NCI-H446 (cell line): ENCODE results near the gene CEP85L.

ENCODE experiments used
- DNase-seq, 2 experiments: peaks; one replicate each; lab custom pipeline; 2025; lab: John Stamatoyannopoulos, UW

The CEP85L gene

GRCh38 chr6:118542184-118542952, 109.0 kb downstream of the CEP85L start:
- no peak for DNase-seq

DNA sequence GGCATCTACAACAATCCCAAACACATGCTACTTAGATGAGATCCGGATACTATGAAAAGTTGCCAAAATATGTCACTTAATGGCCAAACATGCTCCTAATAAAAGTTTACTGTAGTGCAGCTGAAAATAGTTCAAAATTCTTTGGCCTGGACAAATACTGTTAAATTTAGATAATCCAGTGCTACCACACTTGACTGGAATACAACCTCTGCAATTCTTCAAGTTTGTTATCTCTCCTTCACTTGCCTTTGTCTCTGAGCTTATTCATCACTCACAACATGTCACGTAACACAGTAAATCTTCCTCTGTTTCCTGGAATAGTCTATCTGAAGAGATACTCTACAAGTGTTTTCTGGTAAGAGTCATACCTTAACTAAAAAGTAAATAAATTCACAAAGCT, 113.8 kb downstream of the CEP85L start:
- no peak for DNase-seq

GRCh38 chr6:118536478-118536877, 114.9 kb downstream of the CEP85L start:
- no peak for DNase-seq

GRCh38 chr6:118535176-118535844, 116.1 kb downstream of the CEP85L start:
- no peak for DNase-seq

DNA sequence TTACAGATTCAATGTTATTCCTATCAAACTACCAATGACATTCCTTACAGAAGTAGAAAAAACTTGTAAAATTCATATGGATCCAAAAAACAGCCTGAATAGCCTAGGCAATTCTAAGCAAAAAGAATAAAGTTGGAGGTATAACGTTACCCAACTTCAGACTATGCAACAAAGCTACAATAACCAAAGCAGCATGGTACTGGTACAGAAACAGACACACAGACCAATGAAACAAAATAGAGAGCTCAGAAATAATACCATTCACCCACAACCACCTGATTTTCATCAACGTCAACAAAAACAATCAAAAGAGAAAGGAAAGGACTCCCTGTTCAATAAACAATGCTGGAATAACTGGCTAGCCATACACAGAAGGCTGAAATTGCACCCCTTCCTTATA, 120.4 kb downstream of the CEP85L start:
- DNase-seq: no peak

GRCh38 chr6:118529756-118530155, 121.6 kb downstream of the CEP85L start:
- no peak for DNase-seq

DNA sequence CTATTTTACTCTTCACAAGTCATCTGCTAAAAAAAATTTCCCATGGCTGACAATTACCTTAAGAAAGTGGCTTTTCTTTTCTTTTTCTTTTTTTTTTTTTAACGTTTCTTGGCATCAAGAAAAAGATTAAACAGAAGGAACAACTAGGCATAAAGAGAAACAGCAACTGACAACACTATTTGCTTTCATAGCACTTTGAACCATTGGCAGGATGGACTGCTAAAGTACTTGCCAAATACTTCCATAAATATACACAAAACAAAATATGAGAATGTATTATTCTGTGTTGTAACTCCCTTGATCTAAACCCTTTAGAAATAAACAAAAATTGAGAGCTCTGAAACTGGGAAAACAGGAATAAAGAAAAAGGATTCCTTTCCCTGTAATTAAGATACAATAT, 123.3 kb downstream of the CEP85L start:
- no peak for DNase-seq

DNA sequence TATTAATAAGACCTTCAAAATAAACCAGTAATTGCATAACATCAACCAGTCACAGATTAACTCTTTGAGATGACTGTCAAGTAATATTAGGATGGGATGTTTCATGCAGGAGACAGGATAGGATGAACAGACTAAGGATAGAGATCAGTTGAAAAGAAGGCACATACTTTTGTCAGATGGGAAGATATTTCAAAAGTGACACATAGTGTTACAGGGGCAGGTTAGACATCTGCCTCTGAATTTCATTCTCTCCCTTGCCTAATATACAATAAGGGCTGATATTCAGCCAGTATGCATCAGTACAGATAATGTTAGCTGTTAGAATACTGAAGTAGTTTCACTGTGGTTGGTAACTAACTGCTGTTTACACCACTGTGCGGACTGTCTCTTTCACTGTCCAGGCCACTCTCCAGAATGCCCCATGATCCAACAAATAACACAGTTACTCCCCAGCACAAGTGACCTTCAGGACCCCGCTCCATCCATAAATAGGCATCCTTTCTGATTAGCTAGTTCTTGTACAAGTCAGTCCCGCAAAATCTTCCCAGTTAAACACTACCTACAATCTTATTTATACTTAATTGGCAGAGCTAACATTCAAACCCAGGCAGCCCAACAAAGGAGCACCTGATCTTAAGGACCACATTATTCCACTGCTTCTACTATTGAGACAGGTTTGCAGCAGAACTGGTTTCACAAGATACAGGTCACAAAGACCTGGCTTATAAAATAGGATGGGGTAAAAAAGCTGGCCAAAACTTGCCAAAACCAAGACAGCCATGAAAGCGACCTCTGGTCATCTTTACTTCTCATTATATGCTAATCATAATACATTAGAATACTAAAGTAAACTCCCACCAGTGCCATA, 125.2 kb downstream of the CEP85L start:
- DNase-seq: no peak

DNA sequence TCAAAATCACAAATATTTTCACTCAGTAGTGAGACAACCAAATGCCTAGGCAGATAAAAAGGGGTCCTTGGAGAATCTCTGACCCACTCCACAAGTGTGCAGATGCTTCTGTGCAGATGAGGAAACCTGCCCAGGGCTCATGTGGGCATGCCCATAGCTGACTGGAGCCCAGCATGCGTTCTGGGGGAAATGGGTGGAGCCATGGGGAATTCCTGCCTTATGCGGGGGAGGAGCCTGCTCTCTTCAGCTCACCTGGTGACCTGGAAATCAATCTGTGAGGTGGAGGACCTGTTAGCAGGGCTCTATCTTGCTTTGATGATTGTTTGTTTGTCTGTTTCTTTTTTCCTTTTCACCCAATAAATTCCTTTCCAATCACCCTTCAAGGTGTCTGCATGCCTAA, 126.7 kb downstream of the CEP85L start:
- DNase-seq: no peak

DNA sequence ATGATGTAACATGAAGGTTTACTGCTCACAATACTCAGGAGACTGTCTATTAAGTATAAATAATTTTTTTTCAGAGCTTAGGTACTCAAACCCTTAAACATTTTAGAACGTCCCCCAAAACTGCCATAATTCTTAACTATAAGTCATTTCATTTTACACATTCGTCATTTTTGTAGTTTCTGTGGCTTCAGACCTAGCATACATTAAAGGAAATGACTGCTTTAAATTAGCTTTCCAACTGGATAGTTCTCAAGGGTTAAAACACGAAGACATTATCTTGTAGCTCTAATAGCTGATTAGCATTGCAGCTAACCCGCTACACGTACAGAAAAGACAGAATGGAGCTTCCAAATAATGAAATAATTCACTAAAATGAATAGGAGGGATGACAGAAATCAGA, 128.2 kb downstream of the CEP85L start:
- no peak for DNase-seq

DNA sequence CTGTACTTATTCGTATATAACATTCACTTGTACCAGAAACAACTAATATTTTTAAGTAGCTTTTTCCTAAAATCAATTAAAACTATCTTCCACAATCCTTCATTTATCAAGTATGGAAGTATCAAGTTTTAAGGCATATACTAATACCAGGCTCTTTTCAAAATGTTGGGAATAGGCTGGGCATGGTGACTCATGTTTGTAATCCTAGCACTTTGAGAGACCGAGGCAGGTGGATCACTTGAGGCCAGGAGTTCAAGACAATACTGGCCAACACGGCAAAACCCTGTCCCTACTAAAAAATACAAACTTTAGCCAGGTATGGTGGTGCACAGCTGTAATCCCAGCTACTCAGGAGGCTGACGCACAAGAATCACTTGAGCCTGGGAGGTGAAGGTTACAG, 129.0 kb downstream of the CEP85L start:
- DNase-seq: no peak

DNA sequence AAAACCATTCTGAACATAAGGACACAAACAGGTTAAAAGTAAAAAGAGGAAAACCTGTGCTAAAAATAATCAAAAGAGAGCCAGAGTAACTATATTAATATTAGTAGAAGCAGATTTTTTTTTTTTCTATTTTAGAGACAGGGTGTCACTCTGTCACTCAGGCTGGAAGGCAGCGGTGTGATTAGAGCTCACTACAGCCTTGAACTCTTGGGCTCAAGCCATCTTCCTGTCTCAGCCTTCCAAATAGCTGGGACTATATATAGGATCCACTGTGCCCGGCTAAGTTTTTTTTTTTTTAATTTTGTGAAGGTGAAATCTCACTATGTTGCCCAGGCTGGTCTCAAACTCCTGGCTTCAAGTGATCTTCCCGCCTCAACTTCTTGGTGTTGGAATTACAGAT, 136.7 kb downstream of the CEP85L start:
- DNase-seq: no peak

- no peak for DNase-seq
Measured at GRCh38 chr6:118511930-118512715, 139.3 kb downstream of the CEP85L start.

DNA sequence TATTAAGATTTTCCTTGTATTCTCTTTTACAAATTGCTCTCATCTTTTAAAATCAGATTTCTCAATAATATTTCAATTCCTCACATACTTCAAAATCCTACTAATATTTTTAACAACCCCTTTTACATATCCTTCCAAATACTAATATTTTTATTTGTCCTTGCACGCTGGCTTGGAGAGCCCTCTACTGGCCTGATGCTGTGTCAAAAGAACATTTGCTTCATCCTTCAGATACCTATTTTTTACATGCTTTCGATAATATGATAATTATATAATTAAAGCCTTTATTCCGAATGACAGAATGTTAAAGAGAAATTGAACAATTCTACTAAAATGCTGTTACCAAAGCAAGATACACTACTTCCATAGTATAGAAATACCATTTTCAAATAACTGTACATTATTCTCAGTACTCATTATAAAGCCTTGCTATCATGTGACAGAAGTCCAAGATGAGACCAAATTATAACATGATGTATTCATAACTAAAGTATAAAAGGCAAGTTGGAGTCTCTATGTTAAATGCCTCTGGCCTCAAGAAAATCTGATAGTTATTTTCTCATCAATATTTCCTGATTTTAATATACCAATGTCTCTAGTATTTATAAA, 142.3 kb downstream of the CEP85L start:
- peak in 1 of 2 experiments; percentile 23 for DNase-seq

GRCh38 chr6:118507636-118508035, 143.8 kb downstream of the CEP85L start:
- no peak for DNase-seq

DNA sequence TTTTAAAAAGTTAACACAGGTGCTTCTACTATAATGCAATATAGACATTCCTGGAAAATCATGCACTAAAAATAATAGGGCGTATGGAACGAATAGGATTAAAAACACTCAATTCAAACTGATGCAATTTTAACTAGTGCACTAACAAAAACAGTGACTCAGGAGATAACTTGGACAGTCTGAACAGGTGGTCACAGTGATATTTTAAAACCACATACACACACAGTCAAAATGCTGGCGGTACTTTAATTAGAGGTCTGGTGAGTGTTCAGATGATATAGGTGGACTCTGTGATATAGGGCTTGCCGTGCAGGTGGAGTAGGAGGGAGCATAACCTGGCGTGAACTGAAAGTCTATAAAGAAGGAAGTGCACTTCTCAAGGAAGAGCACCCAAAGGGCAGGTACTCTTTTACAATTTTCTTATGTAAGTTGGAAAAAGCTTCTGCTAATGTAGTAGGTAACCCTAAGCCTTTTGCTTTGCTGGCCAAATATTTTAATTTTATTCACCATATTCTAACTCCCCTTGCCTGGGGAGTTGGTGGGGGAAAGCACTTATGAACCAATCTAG, 145.2 kb downstream of the CEP85L start:
- DNase-seq: no peak

DNA sequence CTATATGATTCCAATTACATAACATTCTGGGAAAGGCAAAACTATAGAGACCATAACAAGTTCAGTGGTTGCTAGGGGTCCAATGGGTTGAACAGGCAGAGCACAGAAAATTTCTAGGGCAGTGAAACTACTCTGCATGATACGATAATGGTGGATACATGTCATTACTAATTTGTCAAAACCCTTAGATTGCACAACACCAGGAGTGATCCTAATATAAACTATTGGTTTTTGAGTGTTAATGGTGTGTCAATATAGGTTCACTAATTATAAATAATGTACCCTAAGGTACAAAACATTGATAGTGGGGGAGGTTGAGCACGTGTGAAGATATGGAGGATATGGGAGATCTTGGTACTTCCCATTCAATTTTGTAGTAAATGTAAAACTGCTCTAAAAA, 145.7 kb downstream of the CEP85L start:
- no peak for DNase-seq

GRCh38 chr6:118504611-118505010, 146.8 kb downstream of the CEP85L start:
- no peak for DNase-seq

DNA sequence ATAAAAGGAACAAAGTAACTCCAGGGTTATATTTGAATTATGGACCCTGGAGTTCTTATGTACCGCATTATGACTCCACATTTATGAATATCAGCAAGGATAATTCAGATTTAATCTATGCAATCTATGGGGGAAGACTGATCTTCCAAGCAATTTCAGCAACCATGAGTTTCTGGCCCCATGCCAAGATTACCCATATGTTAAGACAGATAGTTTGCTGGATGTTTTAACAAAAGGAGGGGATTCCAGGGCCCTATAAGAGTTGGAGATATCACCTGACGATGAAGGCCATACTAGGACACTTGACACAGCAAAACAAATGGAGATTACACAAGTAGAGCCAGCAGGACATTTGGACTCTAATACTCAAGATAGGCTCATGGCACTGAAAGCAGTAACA, 149.2 kb downstream of the CEP85L start:
- peak in 1 of 2 experiments; percentile 31 for DNase-seq

DNA sequence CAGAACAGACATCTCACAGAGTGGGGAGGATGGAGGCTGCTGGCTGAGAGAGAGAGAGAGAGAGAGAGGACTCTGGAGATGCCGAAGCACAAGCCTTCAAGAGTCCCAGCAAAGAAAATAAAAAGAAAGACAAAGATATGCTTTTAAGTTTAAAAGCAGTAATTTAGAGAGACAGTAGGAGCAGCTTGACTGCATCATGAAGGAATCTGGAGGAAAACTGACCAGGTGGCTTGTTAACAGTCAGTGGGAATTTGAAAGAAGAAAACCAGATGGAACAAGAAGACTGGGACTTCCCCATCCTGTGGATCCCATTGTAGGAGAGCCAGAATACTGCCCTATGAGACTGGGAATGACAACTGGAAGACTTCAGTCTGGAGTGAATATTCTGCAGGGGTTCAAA, 149.6 kb downstream of the CEP85L start:
- DNase-seq: peak in 1 of 2 experiments; percentile 31

- no peak for DNase-seq
Measured at GRCh38 chr6:118501099-118501498, 150.3 kb downstream of the CEP85L start.
